Stimulated activated naive CD4-positive, alpha-beta T cell (primary cell): ENCODE results near the gene RFX8.
"Not testable (repeated sequence)": the region's sequence is repeated elsewhere in the genome, so short reads cannot be mapped to it uniquely, and the experiment has no call there.

ENCODE experiments used
- DNase-seq, 6 experiments: peaks; one replicate each; lab custom pipeline; 2025; lab: John Stamatoyannopoulos, UW

Gene RFX8

DNA sequence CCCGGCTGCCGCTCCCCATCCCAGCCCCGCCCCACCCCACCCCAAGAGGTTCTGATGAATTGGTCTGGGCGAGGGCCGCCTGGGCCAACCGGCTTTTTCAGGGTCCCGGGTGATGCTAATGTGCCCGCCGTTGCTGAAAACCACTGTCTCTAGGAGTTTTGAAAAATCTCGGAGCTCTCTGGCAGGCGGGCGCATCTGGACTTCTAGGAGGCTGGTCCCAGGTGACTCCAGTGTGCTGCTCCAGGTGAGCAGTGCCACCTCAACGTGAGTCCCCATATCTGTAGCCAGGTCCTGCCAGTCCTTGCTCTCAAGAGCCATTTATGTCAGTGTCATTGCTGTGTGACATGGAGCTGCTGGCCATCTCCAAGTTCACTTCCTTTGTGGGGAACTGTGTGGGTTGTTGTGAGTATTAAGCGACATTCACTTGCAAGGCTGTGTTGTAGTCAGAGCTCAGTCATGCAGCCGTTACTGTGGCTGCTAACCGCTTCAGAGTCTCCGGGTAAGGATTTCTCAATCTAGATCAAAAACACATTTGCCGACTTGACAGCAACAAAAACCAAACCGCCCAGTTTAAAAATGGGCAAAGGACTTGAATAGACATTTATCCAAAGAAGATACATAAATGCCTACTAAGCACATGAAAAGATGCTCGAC, at the start of gene RFX8:
RFX8 (minus strand) TSS at position 382 of the 654 bp plus-strand sequence. CDS start 8,264 bp downstream, outside the sequence.
- DNase-seq, result peak in 5 of 6 experiments; percentile 1 to 70 (median 44)

DNA sequence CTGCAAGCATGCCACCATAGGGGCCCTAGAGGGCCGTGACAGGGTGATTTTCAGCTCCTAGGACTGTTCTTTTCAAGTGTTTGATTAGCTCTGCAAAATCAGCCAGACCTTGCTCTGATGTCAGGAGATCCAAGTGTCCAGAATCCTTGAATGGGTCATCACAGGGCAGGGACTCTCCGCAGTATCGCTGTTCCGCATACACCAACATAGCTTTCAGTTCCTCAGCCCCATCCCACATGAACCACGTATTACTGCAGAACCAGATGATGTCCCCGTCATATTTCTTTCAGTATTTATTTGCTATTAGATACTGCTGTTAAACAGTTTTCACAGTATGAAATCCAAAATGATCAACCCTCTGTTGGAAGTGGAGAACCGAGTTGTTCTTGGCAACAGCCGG, 46.6 kb upstream of the RFX8 start:
- DNase-seq, result no peak

DNA sequence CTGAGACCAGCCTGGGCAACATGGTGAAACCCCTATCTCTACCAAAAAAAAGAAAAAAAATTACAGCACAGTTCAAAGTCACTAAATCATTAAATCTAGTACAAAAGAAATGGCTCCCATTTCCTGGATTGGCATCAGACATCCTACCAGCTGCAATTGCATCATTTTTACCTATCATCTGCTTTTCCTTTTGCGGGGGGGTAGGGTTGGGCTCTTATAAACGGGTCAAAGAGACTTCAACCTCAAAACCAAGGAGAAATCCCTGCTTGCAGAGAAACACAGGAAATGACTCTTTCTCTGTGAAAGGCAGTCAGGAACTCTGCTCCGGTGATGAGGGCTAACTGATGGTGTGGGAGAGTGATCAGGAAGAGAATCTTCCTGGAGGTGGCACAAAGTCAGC, 45.3 kb upstream of the RFX8 start:
- DNase-seq, result no peak

DNA sequence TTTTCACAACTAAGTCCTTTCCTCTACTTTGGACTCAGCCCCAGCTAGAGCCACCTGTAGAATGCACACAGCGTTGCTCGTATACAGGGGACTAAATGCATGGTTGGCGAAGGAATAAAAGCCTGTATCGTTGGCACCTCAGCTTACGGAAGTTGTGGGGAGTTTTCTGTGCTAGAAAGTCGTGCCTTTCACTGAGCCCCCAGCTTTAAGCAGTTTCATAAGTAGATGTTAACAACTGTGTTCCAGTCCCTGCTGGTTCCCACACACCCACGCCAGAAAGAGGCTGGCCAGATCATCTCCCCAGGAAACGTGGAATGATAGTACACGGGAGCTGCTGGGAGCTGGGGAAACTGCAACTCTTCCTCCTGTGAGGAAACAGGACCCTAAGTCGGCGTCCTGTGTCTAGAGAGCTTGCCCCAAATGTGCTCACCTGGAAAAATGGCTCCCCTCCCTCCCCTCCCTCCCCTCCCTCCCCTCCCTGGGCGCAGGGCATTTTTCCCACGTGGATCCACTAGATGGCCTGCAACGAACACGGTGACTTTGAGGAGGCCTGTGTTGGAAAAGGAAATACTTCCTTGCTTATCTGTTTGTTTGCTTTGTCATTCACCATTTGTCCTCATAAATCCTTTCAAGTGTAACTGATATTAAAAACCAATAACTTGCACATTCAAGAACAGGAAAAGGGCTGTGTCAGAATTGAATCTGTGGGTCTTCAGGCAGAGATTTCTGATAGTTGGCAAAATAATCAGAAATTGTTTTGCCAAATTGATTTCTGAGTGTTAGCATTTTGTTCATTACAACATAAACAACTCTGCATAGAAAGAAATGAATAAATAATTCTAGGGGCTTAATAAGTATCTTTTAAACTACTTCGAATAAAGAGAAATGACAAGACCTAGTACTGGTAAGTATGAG, 43.9 kb upstream of the RFX8 start:
- DNase-seq, result no peak

DNA sequence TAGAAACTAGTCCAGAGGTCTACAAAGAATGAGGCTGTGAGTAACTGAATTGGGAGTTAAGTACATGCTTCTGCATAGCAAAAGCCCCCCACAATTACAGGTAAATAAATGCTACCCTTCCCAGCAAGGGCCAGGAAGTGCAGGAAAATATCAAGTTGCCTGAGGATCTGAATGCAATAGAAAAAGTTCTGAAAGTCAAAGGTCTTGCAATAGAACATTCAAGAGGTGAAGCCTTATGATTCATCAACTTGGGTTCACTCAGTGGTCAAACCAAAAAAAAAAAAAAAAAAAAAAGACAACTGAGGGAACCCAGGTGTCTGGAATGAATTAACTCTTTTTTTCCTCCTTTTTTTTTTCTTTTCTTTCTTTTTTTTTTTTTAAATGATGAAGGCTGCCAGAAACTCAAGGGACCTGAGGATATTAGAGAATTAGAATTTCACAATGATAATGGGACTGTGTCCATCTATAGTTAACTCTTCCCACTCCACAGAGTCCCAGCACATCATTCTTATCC, 42.9 kb upstream of the RFX8 start:
- DNase-seq, result no peak

DNA sequence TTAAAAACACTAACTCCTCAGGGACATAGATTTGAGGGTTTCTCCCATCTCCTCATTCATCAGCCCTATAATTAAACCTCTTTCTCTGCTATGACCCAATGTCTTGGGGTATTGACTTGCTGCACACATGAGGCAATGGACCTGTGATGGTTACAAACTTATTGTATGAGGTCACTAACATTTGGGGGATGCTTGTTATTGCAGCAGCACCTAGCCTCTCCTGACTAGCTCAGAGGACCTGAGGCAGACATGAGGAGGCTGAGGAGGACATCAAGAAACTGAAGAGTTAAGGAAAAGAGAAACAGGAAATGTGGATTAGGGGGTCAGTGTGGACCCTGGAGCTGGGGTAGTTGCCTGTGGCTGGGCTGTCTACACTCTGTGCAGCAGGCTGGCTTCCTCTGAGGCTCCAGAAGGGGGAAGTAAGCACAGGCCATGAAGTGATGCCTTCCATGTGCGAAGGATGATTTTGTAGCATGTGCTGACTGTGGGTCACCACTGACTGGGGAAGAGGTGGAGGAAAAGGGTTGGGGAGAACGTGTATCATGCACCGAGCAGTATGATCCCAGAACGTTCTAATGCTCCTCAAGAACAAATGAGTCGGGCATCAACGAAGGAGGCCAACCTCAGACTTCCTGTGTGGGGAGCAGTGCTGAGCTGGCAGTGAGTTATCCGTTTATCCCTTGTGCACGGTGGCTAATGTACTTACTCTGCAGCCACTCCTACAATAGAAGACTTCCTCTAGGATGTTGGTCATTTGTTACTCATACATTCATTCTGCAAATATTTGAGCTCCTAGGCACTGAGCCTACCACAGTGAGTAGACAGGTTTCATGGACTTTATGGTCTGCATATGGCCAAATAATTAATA, 42.1 kb upstream of the RFX8 start:
- peak in 1 of 6 experiments; percentile 16 for DNase-seq

DNA sequence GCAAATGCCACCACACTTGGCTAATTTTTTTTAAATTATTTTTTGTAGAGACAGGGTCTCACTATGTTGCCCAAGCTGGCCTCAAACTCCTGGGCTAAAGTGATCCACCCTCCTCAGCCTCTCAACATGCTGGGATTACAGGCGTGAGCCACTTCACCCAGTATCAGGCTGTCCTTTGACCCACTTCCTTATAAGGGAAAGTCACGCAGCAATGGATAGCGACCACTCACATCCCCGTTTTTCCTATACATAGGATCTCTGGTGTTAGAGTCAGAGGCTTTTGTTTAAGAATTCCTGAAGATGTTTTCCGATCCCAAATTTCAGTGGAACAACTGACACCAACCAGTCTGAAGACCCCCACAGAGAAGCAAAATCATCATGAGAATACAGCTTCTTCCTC, 41.4 kb upstream of the RFX8 start:
- no peak for DNase-seq

DNA sequence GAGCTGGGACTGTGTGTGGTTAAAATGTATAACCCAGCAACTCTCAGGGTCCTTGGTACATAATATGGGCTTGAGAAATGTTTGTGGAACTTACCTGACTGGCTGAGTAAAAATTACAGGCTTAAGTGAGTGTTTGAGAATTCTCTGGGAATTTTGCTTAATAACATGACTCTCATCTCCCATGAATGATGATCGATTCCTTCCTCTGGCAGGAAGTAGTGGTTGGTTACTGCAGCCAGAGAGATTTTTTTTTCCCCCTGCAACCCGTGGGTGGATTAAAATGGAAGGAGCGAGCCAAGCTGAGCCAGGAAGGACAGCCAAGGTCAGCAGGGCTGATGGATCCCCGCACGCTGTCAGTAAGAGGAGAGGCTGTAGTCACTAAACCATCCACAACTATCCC, 40.6 kb upstream of the RFX8 start:
- no peak for DNase-seq

DNA sequence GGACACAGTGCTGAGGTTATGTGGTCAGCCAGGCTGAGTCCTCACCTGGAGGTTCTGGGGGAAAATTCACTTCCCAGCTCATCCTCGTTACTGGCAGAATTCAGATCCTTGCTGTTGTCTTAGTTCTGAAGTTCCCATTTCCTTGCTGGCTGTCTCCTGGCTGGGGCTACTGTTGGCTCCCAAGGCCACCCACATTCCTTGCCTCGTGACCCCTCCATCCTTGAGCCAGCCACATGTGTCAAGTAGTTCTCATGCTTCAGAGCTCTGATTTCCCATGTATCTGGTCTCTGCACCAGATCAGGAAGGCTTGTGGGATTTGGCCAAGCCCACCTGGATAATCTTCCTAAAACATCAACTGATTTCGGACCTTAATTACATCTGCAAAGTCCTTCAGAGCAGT, 38.1 kb upstream of the RFX8 start:
- no peak for DNase-seq

DNA sequence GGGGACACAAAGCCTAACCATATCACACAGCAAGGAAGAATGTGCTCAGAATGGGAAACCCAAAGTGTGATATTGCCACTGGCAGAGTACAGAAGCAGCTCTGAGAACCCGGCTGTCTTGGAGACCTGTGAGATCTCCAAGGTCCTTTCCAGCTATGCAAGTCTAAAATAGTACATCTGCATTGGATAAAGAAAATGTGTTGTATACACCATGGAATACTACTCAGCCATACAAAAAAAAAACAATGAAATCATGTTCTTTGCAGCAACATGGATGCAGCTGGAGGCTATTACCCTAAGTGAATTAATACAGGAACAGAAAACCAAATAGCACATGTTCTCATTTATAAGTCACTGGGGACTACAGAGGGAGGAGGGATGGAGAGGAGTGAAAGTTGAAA, 36.5 kb upstream of the RFX8 start:
- DNase-seq, result no peak

DNA sequence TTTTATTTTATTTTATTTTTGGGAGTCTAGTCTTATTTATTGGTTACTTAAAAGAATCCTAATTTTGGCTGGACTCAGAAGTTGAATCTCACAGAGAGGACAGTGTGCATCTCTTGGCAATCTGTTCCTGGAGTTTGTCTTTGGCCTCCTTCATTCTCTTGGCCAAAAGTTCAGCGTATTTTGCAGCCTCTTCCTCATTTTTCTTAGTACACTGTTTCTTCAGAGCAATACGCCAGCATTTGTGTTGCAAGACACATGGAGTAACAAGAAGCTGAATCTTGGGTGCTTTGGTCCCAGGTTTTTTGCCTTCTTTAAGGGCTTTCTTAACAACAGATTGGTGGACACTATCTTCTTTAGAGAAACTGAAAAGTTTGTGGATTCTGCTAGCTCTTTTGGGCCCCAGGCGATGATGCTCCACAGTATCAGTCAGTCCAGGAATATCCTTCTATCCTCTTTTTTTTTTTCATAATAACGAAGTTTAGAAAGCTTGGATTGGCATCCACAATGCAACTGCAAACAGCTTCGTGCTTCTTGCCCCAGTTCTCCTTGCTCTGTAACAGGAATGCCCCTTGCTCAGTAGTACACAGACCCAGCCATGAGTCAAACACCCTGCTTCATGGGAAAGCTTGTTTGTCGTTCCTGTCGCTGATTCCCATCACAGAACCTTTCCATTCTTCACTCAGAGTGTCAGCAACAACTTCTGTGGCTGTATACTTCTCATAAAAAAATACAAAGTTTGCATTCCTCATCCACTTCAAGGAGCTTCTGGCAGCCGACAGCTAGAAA, 34.8 kb upstream of the RFX8 start:
- DNase-seq, result no peak

DNA sequence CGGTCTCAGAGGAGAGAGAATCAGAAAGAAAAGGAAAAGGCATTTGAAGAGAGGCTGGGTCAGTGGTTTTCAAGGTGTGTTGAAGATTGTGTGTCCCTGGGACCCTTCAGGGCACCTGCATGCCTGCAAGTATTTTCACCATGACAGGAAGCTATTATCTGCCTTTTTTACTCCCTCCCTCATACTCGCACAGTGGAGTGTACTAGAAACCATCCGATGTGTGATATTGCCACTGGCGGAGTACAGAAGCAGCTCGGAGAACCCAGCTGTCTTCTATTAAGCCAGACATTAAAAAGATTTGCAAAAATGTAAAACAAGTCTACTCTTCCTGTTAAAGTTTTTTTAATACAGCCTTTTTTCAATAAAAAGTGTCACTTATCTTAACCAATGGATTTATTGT, 33.7 kb upstream of the RFX8 start:
- no peak for DNase-seq

DNA sequence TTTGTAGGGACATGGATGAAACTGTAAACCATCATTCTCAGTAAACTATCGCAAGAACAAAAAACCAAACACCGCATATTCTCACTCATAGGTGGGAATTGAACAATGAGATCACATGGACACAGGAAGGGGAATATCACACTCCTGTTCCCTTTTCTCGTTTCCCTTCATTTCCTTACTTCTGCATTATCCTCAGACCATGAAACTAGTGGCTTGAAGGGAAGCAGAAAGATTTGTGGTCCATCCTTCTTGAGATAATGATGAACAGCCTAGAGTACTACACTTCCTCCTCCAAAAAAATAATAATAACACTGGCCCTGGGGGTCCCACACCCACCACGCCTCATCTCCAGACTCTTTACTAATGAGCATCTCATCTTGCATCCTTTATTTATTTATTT, 30.4 kb upstream of the RFX8 start:
- not testable (repeated sequence) for DNase-seq

DNA sequence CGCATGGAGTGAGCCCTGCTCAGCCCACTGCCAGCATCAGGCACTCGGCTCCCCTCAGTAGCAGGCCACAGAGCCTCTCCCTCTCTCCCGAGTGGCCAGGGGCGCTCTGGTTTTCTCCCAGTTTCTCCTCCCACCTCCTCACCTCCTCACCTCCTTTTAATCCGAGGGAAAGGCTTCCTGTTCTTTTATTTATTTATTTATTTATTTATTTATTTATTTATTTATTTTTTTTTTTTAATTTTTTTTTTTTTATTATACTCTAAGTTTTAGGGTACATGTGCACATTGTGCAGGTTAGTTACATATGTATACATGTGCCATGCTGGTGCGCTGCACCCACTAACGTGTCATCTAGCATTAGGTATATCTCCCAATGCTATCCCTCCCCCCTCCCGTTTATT, 29.8 kb upstream of the RFX8 start:
- DNase-seq, result not testable (repeated sequence)

DNA sequence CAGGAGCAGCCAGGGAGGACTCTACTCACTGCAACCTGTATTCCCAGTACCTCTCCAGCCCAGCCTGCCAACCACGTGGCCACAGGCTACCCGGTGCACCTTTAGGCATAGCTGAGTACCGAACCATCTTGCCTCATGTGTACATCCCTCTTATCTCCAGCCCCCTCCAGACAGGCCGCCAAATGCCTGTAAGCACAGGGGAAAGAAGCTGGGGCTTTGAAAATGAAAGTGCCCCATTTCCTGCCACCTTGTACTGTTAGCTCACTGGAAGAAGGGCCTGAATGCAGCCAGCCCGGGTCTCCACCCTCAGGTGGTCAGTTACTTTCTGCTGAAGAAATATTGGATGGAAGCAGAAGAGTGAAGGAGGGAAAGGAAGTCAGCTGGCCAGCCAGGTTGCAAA, 27.2 kb upstream of the RFX8 start:
- peak in 1 of 6 experiments; percentile 2 for DNase-seq

DNA sequence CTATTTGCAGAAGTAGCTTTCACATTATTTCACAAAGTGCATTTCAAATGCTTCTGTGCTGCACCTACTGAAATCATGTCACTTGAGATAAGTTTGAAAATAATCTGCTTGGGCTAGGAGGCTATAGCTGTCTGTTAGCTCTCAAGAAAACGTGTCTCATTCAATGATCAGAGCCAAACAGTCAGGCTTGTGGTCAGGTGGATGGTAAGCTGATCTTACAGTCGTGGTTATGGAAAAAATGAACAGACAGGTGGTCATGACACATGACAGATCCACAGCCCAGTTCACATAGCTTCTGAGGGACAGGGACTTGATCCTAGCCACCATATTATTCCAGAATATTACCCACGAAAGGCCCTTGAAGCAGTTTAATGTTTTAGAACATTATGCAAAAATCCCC, 26.5 kb upstream of the RFX8 start:
- DNase-seq, result no peak

DNA sequence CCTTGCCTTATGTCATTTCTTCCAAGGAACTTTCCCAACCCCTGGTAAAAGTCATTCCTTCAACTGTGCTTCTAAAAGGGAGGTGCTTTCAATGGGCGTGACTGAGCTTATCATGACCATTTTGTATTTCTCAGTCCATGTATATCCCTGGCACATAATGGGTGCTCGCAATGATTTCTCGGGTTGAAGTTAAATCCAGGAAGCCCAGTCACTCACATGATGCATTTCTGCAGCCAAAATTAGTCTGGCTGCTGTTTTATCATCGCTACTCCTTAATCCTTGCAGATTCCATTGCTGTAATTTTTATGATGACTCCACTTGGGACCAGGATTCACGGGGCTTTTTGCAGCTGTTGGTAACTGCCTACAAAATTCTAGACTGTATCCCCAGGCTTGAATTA, 25.9 kb upstream of the RFX8 start:
- DNase-seq, result no peak

DNA sequence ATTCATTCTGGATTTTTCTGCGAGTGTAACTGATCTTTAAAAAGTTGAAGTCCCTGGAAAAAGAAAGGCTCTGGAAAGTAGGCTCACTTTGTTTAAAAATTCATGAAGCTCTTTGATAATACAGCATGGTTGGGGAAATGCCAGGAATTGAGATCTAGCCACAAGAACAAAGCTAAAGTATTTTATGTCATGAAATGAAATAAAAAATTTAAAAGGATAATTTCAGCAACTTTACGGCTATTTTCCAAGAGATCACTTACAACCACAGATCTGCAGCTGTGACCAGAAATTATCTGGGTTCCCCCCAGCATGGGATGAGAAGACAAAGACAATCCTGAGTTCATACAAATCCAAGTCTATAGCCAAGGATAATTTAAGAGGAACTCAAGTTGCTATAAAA, 25.3 kb upstream of the RFX8 start:
- no peak for DNase-seq

DNA sequence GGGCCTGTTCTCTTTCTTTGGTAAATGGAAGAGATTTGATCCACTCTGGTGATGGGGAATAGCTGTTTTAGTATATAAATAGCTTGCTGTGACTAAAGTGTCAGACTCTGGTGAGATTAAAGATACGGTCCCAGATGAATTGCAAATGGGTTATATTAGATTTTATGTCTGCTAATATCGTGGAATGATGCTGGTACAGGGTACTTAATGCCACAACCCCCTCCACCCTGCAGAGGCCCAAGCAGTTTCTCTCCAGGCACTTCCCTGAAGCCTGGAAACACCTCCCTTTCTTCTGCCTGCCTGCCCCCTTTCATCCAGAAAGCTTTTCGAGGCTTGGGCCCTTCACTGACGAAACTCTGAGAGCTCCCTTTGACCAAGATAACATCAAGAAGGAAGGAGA, 21.4 kb upstream of the RFX8 start:
- no peak for DNase-seq

DNA sequence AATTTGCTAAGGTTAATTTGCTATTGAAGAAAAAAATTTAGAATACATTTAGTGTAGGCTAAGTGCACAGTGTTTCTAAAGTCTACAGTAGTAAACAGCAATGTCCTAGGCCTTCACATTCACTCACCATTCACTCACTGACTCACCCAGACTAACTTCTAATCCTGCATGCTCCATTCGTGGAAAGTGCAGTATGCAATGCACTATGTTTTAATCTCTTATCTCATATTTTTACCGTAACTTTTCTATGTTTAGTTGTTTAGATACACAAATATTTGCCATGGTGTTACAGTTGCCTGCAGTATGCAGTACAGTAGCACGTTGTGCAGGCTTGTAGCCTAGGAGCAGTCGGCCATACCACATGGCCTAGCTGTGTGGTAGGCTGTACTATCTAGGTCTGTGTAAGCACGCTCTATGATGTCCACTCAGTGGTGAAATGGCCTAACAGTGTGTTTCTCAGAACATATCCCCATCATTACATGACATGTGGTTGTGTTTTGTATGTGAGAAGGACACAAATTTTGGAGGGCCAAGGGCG, 18.1 kb upstream of the RFX8 start:
- no peak for DNase-seq

DNA sequence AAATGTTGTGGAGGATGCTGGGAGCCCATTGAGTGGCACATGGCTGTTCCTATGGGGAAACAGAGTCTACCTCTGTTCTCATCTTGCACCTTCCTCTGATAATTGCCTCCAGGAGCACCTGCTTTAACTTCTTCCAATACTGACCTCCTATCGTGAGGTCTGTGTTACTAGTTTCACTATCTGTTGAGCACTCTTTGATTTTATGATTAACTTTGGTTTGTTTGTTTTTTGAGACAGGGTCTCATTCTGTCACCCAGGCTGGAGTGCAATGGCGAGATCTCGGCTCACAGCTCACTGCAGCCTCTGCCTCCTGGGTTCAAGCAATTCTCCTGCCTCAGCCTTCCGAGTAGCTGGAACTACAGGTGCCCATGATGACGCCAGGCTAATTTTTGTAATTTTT, 12.1 kb upstream of the RFX8 start:
- DNase-seq, result no peak
